Stimulated activated CD4-positive, alpha-beta T cell treated with anti-CD3 and anti-CD28 coated beads, Interleukin-15, amount 100 ng/mL, for 48 hours (primary cell): ENCODE data around the gene TMX2.

ENCODE experiments used
- DNase-seq, 2 donors: peaks; one replicate each; pipeline ENCODE4 v3.0.0-alpha.2; 2020; ENCODE audit warnings: low read depth in 2 of 2

The TMX2 gene

DNA sequence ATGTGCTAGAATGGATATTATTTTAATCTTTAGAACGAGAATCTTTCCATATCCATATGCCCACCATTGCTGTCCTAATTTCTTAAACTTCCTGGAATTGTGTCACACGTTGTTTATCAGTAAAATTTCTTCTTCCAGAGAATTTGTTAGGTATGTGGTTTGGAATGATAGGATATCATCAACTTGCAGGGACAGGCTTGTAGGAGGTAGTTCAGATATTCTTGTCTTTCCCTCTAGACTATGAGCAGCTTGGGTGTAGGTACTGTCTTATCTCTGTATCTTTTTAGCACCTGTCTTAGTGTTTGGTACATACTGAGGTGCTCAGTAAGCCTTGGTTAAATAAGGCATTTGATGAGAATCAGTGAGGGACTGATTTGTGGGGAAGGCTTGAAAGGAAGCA is 52.6 kb downstream of the TMX2 start:
- DNase-seq, result no peak

DNA sequence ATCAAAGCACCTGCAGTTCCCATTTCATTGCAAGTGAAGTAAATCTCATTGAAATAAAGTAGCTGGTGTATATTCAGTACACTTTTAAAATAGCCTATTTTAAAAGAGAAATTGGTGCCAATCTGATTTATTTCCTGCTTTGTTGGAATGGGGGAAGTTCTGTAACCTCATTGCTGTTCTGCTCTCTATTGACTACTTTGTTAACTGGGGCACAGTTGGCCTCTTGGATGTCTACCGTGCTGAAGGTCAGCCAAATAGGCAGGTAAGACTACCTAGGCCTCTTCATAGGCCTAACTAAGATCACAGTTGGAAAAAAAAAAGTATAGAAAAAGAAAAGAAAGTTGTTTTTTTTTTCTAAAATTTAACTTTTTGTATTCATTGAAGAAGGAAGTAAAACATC is 58.4 kb downstream of the TMX2 start:
- DNase-seq, result no peak

DNA sequence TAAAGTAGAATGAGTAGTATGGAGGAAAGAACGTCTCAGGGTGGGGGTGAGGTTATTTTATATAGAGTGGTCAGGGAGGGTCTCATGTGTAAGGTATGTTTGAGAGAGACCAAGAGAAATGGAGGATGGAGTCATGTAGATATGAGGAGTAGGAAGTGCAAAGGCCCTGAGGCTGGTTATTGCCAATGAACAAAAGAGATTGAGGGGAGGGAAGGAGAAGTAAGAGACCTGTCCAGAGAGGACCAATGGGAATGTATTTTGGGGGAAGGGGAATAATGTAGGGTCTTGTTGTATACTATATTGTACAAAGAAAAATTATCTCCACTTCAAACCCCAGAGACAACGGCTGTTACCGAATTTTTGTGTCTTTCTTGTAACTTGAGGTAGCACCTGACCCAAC is 59.0 kb downstream of the TMX2 start:
- DNase-seq, result no peak

DNA sequence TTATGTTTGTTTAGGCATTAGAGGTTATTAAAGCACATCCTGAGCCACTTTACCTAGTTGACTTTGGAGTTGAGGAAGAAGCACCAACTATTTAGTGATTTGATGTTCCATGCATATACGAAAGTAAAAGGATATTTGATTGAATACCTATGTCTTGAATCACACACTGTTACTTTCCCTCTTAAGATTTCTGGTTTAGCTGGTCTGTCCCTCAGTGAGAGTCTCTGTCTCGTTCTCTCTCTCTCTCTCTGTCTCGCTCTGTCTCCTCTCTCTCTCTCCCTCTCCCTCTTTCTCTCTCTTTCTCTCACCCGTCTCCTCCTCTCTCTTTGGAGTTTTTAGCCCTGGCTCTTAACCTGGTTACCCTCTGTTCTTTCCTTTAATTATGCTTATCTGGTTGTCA is 60.2 kb downstream of the TMX2 start:
- no peak for DNase-seq

DNA sequence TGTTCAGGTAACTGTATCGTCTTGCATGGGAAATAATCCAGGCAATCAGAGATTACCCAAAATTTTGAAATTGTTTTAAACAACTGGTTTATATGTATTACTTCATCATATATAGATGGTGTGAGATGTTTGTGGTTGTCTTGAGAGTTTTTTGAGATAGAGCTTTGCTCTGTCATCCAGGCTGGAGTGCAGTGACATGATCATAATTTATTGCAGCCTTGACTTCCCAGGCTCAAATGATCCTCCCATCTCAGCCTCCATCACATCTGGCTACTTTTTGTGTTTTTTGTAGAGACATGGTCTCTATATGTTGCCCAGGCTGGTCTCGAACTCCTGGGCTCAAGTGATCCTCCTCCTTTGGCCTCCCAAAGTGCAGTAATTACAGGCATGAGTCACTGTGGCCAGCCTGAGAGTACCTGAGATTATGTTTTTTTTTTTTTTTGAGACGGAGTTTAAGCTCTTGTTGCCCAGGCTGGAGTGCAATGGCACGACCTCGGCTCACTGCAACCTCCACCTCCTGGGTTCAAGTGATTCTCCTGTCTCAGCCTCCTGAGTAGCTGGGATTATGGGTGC is 60.7 kb downstream of the TMX2 start:
- DNase-seq, result no peak

DNA sequence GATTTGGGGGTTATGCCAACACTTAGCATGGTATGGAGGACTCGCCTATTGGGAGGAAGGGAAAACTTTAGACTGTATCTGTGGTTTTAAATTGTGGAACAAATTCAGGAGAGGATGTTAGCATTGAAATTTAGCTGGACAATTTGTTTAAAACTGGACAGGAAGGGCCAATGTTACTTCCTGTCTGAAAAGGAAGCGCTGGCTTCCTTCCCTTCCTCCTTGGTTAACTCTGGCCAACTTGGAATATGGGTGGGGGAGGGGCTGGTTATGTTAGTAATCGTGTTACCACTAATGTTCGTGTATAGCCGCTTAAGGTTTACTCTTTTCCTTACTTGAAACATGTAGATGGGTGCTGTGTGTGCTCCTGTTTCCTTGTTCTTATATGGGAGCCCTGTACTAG is 63.1 kb downstream of the TMX2 start:
- no peak for DNase-seq

DNA sequence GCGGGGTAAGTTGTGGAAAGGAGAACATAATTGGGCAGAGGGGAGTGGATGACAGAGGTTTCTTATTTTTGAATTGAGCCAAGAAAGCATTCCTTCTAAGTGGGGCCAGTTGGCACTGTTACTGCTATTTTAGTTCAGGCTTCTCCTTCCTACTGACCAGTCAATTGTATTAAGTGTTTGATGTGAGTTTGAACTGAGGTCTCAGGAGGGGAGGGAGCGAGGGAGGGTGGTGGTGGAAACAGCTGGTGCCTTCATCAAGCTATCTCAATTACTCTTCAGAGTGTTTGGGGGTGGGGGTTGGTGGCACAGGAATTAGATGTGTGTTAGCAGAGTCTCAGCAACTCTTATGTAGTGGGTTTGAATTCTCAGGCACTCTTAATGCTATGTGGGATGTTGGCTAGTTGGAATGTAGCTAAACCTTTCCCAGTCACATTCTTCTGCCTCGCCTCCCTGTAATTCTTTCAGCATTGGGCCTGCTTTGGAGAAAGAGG is 63.7 kb downstream of the TMX2 start:
- DNase-seq, result no peak

DNA sequence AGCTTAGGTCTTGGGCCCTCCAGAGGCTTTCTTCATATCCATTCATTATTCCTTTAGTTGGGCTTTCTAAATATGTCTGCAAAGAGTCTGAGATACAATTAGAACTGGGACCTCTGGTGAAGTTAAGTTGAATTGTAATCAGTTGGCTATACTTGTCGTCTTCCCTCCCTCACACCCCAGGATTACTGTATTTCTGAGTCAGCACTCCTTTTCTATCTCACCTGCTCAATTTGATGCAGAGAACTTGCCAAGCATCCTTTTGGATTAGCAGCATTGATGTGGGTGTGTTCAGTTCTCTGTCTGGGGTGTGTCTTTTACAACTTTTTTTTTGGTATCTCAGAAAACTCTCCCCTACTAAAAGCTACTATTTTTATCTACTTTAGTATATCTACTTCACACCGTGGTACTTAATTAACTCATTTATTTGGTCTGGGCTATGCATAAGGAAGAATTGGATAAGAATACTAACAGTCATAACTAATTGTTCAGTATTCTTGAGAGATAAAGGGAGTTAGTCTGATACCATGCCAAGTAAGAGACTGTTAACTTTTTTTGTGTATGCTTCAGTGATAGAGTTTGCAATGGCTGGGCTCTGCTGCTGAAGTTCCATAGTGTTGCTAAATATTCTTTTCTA is 64.3 kb downstream of the TMX2 start:
- DNase-seq, result no peak

DNA sequence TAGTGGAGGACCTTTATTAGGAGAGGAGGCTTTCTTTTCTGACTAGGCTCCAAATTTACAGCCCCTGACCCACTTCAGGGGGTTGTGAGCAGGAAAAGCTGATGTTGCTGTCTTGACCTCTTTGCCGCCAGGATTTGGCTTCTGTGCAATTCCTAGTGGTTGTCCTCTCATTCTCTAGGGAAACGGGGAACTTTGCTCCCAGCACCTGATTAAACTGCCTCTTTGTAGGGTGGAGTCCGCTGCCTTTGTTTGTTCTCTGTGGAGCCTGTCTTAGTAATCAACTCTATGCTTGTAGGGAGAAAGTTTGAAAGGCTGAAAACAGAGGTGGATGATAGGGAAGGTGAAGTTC is 65.5 kb downstream of the TMX2 start:
- DNase-seq, result no peak

DNA sequence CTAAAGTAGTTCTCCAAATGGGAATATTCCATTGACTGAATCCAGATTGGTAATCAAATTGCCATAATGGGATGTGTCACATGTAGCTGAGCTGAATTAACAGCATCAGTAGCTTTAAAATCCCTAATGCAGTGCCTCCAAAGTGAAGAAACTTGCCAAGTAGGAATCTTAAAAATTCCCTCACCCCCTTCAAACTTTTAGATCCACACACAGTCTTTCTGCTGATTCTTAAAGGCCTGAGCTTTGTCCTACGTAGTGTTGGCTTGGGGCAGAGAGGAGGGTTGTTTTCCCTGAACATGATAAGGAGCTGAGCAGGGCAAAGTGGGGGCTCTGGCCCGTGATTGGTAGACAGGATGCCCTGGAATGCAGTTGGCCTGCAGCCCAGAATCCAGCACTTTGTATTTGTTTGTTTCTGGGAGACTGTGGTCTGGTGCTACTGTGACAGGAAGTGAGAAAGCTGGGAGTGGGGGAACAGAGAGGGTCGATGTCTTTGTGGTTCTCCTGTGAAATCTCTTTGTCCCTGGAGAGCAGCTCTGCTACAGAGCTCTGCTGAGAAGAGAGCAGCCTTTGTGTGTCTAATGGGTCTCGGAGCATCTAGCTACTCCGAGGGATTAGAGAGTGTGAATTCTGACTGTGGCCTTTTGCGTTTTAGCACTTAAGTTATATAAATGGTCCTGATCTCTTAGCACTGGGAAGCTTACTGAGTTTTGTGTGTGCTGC is 66.1 kb downstream of the TMX2 start:
- DNase-seq, result no peak

DNA sequence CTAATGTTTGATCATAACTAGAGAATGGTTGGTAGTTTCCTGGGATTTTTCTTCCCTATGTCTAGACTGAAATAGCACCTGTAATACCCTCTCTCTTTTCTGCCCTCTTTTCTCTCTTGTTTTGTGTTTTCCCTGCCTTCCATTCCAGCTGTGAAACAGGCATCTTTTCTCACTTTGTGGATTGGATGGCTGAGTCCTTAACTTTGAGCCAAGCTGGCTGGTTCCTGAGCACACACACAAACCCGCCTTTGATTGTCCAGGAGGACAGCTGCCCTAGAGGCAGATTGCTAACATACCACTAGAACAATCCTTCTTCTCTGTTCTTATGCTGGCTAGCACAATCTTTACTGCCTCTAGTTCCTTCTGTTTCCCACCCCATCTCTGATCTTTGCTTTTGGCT is 66.9 kb downstream of the TMX2 start:
- DNase-seq, result no peak

DNA sequence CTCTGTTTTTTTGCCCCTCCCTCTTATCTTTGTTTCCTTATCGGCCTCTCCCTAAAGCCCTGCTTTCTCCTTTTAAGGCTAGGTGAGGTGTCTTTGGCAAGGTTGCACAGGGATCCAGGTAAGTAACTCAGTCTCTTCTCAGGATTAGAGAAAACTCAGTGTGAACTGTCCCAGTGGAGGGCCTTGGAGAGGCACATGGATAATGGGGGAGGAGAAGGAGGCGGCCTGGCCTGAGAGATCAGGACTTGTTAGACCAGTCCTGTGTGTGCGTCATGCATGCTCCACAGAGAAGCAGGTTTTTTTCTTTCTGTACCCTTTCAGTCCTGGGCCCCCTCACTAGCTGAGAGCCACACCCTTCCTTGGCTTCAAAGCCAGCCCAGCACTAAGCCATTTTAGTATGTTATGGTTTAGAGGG is 69.1 kb downstream of the TMX2 start:
- DNase-seq, result no peak

DNA sequence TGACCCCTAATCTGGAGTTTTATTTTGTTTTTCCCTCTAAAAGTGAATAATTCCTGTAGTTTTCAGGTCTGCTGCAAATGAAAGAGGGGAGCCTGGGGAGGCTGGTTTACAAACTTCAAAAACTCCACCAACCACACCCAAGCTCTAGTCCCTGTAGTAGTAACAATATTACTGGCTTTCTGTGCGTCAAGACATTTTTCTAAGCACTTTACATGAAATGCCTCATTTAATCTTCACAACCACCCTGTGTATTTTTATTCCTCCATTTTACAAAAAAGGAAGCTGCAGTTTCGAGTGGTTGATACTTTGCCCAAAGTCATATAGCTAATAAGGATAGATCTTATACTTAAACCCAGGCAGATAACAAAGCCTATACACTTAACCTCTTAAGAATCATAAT is 72.7 kb downstream of the TMX2 start:
- DNase-seq, result no peak

DNA sequence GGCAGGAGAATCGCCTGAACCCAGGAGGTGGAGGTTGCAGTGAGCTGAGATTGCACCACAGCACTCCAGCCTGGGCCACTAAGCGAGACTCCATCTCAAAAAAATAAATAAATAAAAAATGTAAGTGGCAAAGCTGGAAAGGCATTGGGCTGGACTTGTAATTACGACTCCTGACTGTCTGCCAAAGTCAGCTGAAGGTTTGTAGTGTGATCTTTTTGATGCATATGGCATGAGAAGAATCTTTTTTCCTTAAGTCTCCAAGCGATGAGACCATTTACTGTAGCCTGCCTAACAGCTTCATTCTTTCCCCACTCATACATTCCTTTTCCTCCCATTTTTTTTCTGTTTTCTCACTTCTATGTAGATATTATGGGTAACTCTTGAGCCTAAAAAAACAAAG is 74.0 kb downstream of the TMX2 start:
- DNase-seq, result no peak

DNA sequence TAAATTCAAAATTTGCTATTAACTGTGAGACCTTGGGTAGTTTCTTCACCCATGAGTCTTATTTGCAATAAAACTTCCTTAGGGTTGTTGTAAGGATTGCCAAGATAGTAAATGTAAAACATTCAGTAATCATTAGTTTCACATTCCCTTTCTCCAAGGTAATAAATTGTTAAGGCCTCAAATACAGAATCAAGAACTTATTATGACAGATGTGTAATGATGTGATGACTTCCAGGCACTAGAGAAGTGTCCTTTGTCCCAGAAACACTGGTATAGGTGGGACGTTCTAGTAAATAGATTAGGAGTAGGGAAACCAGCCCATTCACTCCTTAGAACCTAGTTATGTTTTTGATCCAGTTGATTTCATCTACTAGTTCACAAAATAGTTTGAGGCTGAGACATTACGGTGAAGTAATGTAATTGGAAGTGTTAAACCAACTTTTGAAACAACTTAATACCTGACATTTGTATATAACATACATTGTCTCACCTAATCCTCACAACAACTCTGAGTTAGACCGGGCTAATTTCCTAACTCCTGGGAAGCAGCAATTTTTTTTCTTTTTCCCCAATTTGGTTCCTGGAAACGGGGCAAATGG is 74.7 kb downstream of the TMX2 start:
- DNase-seq, result no peak

DNA sequence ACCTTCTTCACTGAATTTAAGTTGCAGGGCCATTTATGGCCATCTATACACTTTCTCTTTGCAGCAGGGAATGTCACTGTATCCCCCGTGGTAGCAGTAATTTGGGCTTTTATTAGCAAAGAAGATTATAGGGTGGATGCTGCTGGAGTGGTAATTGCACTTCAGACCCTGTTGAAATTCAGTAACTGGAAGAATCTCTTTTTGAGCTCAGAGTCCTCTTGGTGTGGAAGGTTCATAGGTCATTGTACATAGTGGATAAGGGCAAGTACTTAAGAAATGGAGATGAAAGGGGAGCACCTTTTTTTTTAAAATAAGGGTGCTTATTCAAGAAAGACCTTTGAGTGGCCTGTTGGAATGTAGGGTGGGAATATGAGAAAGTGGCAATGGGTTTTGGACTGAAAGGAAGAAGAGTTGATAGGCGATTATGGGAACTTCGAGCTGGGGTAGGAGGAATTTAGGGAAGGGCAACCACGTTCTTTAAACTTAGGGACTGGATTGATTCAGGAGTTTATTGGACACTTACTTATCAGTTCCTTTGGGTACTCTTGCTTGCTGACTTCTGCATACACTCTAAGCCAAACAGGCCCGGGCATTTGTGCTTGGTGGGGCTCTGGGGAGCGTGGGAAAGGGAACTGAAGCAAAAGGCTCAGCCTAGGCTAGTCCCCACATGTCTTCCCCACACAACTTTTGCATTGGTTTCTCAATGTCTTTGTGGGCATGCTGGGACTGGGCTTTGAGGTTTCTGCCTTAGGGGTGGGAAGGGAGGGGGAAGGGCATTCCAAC is 75.7 kb downstream of the TMX2 start:
- no peak for DNase-seq

DNA sequence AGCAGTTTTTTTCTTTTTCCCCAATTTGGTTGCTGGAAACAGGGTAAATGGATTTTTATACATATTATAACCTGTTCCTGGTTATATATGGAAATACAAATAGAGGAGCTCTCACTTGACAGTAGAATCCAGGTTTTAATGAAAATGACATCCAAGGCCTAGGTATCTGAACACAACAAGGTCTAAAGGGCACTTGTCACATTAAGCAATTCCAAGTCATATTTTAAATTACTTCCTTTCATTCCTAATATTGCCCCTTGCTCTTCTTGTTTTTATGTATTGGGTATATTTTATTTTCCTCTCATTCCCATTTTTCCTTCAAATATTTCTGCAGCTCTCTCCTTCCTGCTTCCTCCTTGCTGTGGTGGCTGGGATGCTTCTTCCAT is 76.3 kb downstream of the TMX2 start:
- DNase-seq, result no peak
